ENCODE data around the gene HOXB3. TPM values are rescaled to one million over a fixed set of nuclear protein-coding genes. Genes with fewer than 3 reads are reported as not detected.
A peak's percentile ranks its signal among the peaks of the same experiment; 100 is the strongest.

HOXB3 gene
- total RNA-seq, 1 donor from 2014 or later, result not detected

DNA sequence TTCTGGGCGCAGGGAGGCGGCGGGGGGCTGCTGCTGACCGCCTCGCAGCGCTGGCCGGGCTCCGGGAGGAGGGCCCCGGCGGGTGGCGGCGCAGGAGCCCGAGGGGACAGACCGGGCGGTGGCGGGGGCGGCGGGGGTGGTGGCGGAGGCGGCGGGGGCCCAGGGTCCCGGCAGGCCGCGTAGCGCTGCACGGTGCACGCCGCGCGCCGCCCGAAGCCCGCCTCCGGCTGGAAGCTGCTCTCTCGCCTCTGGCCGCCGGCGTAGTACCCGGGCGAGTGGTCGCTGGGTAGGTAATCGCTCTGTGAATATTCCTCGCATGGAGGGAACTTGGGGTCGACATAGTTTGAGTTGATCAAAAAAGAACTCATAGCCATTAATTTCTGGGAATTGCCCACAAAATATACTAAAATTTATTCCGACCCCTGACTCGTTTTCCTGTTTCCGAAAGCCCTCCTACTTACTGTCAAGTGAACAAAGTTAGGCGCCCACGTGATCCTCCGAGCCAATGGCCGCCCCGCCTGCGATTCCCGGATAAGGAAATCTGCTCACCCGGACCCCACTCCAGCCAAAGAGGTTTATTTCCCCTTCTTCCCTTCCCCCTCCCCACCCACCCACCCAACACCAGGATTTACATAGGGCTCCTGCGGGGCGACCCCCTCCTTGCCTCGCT, 12.0 kb downstream of the HOXB3 start, which contains the start of gene HOXB4:
TSS of gene HOXB4 (minus strand) at position 405 of the 670 bp plus-strand sequence. CDS start at position 374, 31 bp downstream.
- DNase-seq (ENCODE audit: low read depth) (peak; percentile 78), FAIRE-seq (no peak)
- H2AFZ ChIP-seq (ENCODE audit: low read depth, low read length), result no peak within 1 kb of the TSS
- Mint-ChIP-seq H3K27me3 (ENCODE audit: low read depth, unreplicated experiment) (peaks cover 71% of the 10 kb centered on the region), H3K9me3 (ENCODE audit: unreplicated experiment) (peaks cover 33% of the 10 kb centered on the region), H3K27ac (ENCODE audit: unreplicated experiment) (no peak within 1 kb of the TSS), H3K4me3 (ENCODE audit: unreplicated experiment) (no peak within 1 kb of the TSS), H3K4me1 (ENCODE audit: low read depth, unreplicated experiment) (no peaks in the 10 kb centered on the region), H3K36me3 (ENCODE audit: low read depth, unreplicated experiment) (peaks cover 3% of the 10 kb centered on the region)
- no peaks in the 10 kb centered on the region for H3K36me3 ChIP-seq (ENCODE audit: insufficient read depth, low read length)
- H3K9ac ChIP-seq (ENCODE audit: low read length), result peak within 1 kb of the TSS; percentile 82
- H3K9me3 ChIP-seq (ENCODE audit: insufficient read depth, low read depth, low read length), result no peaks in the 10 kb centered on the region
- TF ChIP-seq EZH2 (IDR thresholded peaks at IDR 0.05; ENCODE audit: insufficient read depth, low read length), result no peak
- TF ChIP-seq, protein P1, sequence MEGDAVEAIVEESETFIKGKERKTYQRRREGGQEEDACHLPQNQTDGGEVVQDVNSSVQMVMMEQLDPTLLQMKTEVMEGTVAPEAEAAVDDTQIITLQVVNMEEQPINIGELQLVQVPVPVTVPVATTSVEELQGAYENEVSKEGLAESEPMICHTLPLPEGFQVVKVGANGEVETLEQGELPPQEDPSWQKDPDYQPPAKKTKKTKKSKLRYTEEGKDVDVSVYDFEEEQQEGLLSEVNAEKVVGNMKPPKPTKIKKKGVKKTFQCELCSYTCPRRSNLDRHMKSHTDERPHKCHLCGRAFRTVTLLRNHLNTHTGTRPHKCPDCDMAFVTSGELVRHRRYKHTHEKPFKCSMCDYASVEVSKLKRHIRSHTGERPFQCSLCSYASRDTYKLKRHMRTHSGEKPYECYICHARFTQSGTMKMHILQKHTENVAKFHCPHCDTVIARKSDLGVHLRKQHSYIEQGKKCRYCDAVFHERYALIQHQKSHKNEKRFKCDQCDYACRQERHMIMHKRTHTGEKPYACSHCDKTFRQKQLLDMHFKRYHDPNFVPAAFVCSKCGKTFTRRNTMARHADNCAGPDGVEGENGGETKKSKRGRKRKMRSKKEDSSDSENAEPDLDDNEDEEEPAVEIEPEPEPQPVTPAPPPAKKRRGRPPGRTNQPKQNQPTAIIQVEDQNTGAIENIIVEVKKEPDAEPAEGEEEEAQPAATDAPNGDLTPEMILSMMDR (IDR thresholded peaks at IDR 0.05; ENCODE audit: insufficient read depth, low read depth, low read length), result no peak
- H3K4me2 ChIP-seq (ENCODE audit: low read length), result peak within 1 kb of the TSS; percentile 84
- peaks cover 72% of the 10 kb centered on the region for H3K79me2 ChIP-seq (ENCODE audit: insufficient read depth, low read length)
- peaks cover 13% of the 10 kb centered on the region for H3K4me1 ChIP-seq (ENCODE audit: insufficient read depth, low read length)
- peaks cover 4% of the 10 kb centered on the region for H4K20me1 ChIP-seq (ENCODE audit: insufficient read depth, low read length)
- H3K27ac ChIP-seq (ENCODE audit: low read depth, low read length), result peak within 1 kb of the TSS; percentile 77
- H3K4me3 ChIP-seq (ENCODE audit: insufficient read depth, low read depth, low read length), result peak within 1 kb of the TSS; percentile 58
- H3K27me3 ChIP-seq (ENCODE audit: insufficient read depth, low read length), result peaks cover 87% of the 10 kb centered on the region

DNA sequence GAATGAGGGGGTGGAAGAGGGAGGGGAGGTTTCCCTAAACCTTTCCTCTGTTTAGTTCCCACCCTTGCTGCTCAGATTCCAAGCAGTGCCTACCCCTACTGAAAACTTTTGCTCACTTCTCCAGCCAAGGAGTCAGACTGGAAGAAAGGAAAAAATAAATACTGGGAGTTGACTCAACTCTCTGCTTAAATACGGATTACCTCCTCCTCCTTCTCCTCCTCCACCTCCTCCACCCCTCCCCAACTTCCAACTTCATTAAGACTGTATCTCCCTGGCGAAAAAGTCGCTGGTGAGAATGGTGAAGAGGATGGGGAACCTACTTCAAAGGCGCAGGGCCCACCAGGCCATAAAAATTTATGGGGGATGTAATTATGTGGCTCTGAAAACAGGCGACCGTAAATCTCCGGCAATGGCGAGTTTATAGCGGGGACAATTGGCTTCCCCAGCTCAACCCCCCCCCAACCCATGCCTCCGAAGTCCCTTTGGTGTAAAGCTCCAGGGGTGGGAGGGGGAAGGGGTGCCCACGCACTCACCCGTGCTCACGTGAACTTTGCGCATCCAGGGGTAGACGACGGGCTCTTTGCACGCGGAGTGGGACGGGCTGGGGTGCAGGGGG, 12.6 kb downstream of the HOXB3 start:
- Mint-ChIP-seq H3K36me3 (ENCODE audit: low read depth, unreplicated experiment) (peaks cover 3% of the 10 kb centered on the region), H3K4me3 (ENCODE audit: unreplicated experiment) (no peak overlapping the region), H3K27me3 (ENCODE audit: low read depth, unreplicated experiment) (peaks cover 64% of the 10 kb centered on the region), H3K4me1 (ENCODE audit: low read depth, unreplicated experiment) (no peaks in the 10 kb centered on the region), H3K27ac (ENCODE audit: unreplicated experiment) (no peak overlapping the region), H3K9me3 (ENCODE audit: unreplicated experiment) (peaks cover 28% of the 10 kb centered on the region)
- Histone ChIP-seq H3K4me2 (ENCODE audit: low read length) (peak overlapping the region; percentile 80), H4K20me1 (ENCODE audit: insufficient read depth, low read length) (peaks cover 4% of the 10 kb centered on the region), H3K27ac (ENCODE audit: low read depth, low read length) (peak overlapping the region; percentile 77), H3K36me3 (ENCODE audit: insufficient read depth, low read length) (no peaks in the 10 kb centered on the region), H3K79me2 (ENCODE audit: insufficient read depth, low read length) (peaks cover 75% of the 10 kb centered on the region), H3K4me3 (ENCODE audit: insufficient read depth, low read depth, low read length) (peak overlapping the region; percentile 58), H3K27me3 (ENCODE audit: insufficient read depth, low read length) (peaks cover 88% of the 10 kb centered on the region), H3K9me3 (ENCODE audit: insufficient read depth, low read depth, low read length) (no peaks in the 10 kb centered on the region), H3K9ac (ENCODE audit: low read length) (peak overlapping the region; percentile 81), H3K4me1 (ENCODE audit: insufficient read depth, low read length) (peaks cover 13% of the 10 kb centered on the region), H2AFZ (ENCODE audit: low read depth, low read length) (no peak overlapping the region)
- DNase-seq (ENCODE audit: low read depth), result no peak
- TF ChIP-seq EZH2 (IDR thresholded peaks at IDR 0.05; ENCODE audit: insufficient read depth, low read length), result peak; percentile 65
- TF ChIP-seq, protein P1 (IDR thresholded peaks at IDR 0.05; ENCODE audit: insufficient read depth, low read depth, low read length), result no peak
- FAIRE-seq, result no peak

Data from astrocyte (in vitro differentiated cells and primary cell).